Upper lobe of left lung (tissue), 6 donors: ENCODE data around the gene SFT2D2. TPM values are rescaled to one million over a fixed set of nuclear protein-coding genes. Genes with fewer than 3 reads are reported as not detected.

Source experiments
- ATAC-seq, 2 donors: fragments of 200-7000 bp; cut with Tn5 transposase; one replicate each; pipeline ENCODE4 v1.9.1; 2022; ENCODE audit warnings: mild to moderate bottlenecking in 2 of 2, moderate library complexity in 2 of 2; ENCODE audit not compliant: low FRiP score in 2 of 2
- DNase-seq, 2 donors: peaks; one replicate each; pipeline ENCODE4 v3.0.0-alpha.2; 2019 to 2020
- H3K27ac ChIP-seq, 4 donors: fragments of 200-600 bp; sonication (generic); one replicate each; pipeline ENCODE4 v1.5.1; 2016 to 2019
- H3K27me3 ChIP-seq, 4 donors: fragments of 200-600 bp; sonication (generic); one replicate each; pipeline ENCODE4 v1.5.1; 2017 to 2019
- H3K36me3 ChIP-seq, 4 donors: fragments of 200-600 bp; sonication (generic); one replicate each; pipeline ENCODE4 v1.5.1; 2016 to 2019
- H3K4me1 ChIP-seq, 4 donors: fragments of 200-600 bp; sonication (generic); one replicate each; pipeline ENCODE4 v1.5.1; 2018 to 2019
- H3K4me3 ChIP-seq, 4 donors: fragments of 200-600 bp; sonication (generic); one replicate each; pipeline ENCODE4 v1.5.1; 2017 to 2019; ENCODE audit warnings: mild to moderate bottlenecking in 2 of 4, moderate library complexity in 1 of 4
- H3K9me3 ChIP-seq, 4 donors: fragments of 200-600 bp; sonication (generic); one replicate each; pipeline ENCODE4 v1.5.1; 2018 to 2019
- CTCF ChIP-seq, 6 experiments: fragments of 450-650 bp in 4 of 6; fragments of 200-600 bp in 2 of 6; sonication (generic) in 2 of 6; IDR thresholded peaks; one replicate each; pipeline ENCODE4 v1.5.1; 2016 to 2019; ENCODE audit warnings: antibody characterized with exemption in 6 of 6
- EP300 ChIP-seq, 4 donors: sonication (generic); formaldehyde crosslinking; IDR thresholded peaks; one replicate each; pipeline ENCODE4 v1.5.1; 2017; ENCODE audit warnings: antibody characterized with exemption in 4 of 4, control low read depth in 2 of 4
- POLR2A ChIP-seq, 4 donors: fragments of 450-650 bp; IDR thresholded peaks; one replicate each; pipeline ENCODE4 v1.5.1; 2016 to 2017; ENCODE audit warnings: antibody characterized with exemption in 4 of 4, mild to moderate bottlenecking in 2 of 4
- POLR2AphosphoS5 ChIP-seq, 2 donors: sonication (generic); formaldehyde crosslinking; IDR thresholded peaks; one replicate each; pipeline ENCODE4 v1.5.1; 2017; ENCODE audit warnings: antibody characterized with exemption in 2 of 2
- WGBS, 2 donors: methylation state at CpG; one replicate each; pipeline ENCODE4 v1.1.5; 2017 to 2018; 5-methylcytosine and 5-hydroxymethylcytosine counted together
- total RNA-seq, 6 donors: library from RNA; depleted of rRNA in 4 of 6; stranded (reverse); fragments of >200 nt in 4 of 6; gene quantifications; one replicate each; pipeline versions ENCODE4 v1.1.0 to v1.2.1, GENCODE V29; 2016 to 2021
- donor health status: DM: no; HTN: no; CAD: no; lungs with moderate emphysema.
- donor health status: DM: no; HTN: yes; CAD: no; lungs with severe emphysema.

Gene SFT2D2
- total RNA-seq, 6 donors from 2014 or later = 27.7 to 70.6 (median 41.9) TPM

- TF ChIP-seq POLR2A (IDR thresholded peaks at IDR 0.05) (no peak), EP300 (IDR thresholded peaks at IDR 0.05) (no peak), POLR2AphosphoS5 (IDR thresholded peaks at IDR 0.05) (no peak), CTCF (IDR thresholded peaks at IDR 0.05) (no peak)
- Histone ChIP-seq H3K4me1 (peaks cover 0 to 6% (median 0%) of the 10 kb centered on the region in 4 donors), H3K27me3 (no peaks in the 10 kb centered on the region), H3K9me3 (no peaks in the 10 kb centered on the region), H3K27ac (no peak overlapping the region), H3K36me3 (no peaks in the 10 kb centered on the region), H3K4me3 (no peak overlapping the region)
- DNase-seq (no peak), ATAC-seq (no peak)
- WGBS, 2 donors = 80% methylated on average over 6 of the region's 6 CpGs
Observed at GRCh38 chr1:168266644-168267186, 40.9 kb downstream of the SFT2D2 start.

GRCh38 chr1:168271636-168272035, 45.8 kb downstream of the SFT2D2 start:
- Histone ChIP-seq H3K27ac (no peak overlapping the region), H3K4me1 (no peaks in the 10 kb centered on the region), H3K27me3 (no peaks in the 10 kb centered on the region), H3K9me3 (no peaks in the 10 kb centered on the region), H3K36me3 (no peaks in the 10 kb centered on the region), H3K4me3 (no peak overlapping the region)
- TF ChIP-seq POLR2A (IDR thresholded peaks at IDR 0.05) = no peak
- no peak for TF ChIP-seq EP300 (IDR thresholded peaks at IDR 0.05)
- no peak for TF ChIP-seq POLR2AphosphoS5 (IDR thresholded peaks at IDR 0.05)
- TF ChIP-seq CTCF (IDR thresholded peaks at IDR 0.05) = no peak
- 86 to 87% methylated on average over 1 of the region's 1 CpG for WGBS, 2 donors
- ATAC-seq = no peak
- DNase-seq = no peak

- Histone ChIP-seq H3K4me1 (no peaks in the 10 kb centered on the region), H3K27ac (no peak overlapping the region), H3K36me3 (no peaks in the 10 kb centered on the region), H3K27me3 (no peaks in the 10 kb centered on the region), H3K4me3 (no peak overlapping the region), H3K9me3 (no peaks in the 10 kb centered on the region)
- ATAC-seq (no peak), DNase-seq (no peak)
- WGBS, 2 donors = 54 to 87% methylated on average over 1 of the region's 1 CpG
- TF ChIP-seq POLR2A (IDR thresholded peaks at IDR 0.05) (no peak), CTCF (IDR thresholded peaks at IDR 0.05) (no peak), POLR2AphosphoS5 (IDR thresholded peaks at IDR 0.05) (no peak), EP300 (IDR thresholded peaks at IDR 0.05) (no peak)
Observed at GRCh38 chr1:168273575-168273974, 47.8 kb downstream of the SFT2D2 start.

- DNase-seq (no peak), ATAC-seq (no peak)
- no peaks in the 10 kb centered on the region for H3K36me3 ChIP-seq
- H3K4me3 ChIP-seq = no peak overlapping the region
- H3K4me1 ChIP-seq = no peaks in the 10 kb centered on the region
- WGBS, 2 donors = 90 to 92% methylated on average over 1 of the region's 1 CpG
- H3K9me3 ChIP-seq = no peaks in the 10 kb centered on the region
- no peak for TF ChIP-seq EP300 (IDR thresholded peaks at IDR 0.05)
- TF ChIP-seq POLR2A (IDR thresholded peaks at IDR 0.05) = no peak
- TF ChIP-seq CTCF (IDR thresholded peaks at IDR 0.05) = no peak
- TF ChIP-seq POLR2AphosphoS5 (IDR thresholded peaks at IDR 0.05) = no peak
- H3K27ac ChIP-seq = no peak overlapping the region
- H3K27me3 ChIP-seq = no peaks in the 10 kb centered on the region
Observed at GRCh38 chr1:168279253-168279652, 53.4 kb downstream of the SFT2D2 start.

GRCh38 chr1:168280296-168280927, 54.6 kb downstream of the SFT2D2 start, which contains the start of gene TBX19:
Gene TBX19, plus strand, starts transcription at chr1:168280877. Its CDS starts 214 bp downstream, at chr1:168281091.
- ATAC-seq = no peak
- TF ChIP-seq POLR2A (IDR thresholded peaks at IDR 0.05) = no peak
- DNase-seq = no peak
- Histone ChIP-seq H3K27ac (no peak within 1 kb of the TSS), H3K27me3 (no peaks in the 10 kb centered on the region), H3K4me3 (no peak within 1 kb of the TSS), H3K9me3 (no peaks in the 10 kb centered on the region), H3K36me3 (no peaks in the 10 kb centered on the region), H3K4me1 (no peaks in the 10 kb centered on the region)
- 87 to 92% methylated on average over 7 of the region's 7 CpGs for WGBS, 2 donors
